Measurements from ENCODE around the gene HIC2. TPM values are rescaled to one million over a fixed set of nuclear protein-coding genes. Genes with fewer than 3 reads are reported as not detected.

HIC2 gene
- polyA plus RNA-seq, 1 of the 3 experiments (the other 2 are of a cell fraction): 1.2 TPM

- TF ChIP-seq RAD21 (IDR thresholded peaks at IDR 0.05; ENCODE audit: low read length): no peak
- no peak for TF ChIP-seq RCOR1 (IDR thresholded peaks at IDR 0.05; ENCODE audit: low read length)
- TF ChIP-seq IRF3 (IDR thresholded peaks at IDR 0.05; ENCODE audit: low read depth, low read length): no peak
These were observed 26.7 kb downstream of the HIC2 start (continued) for GRCh38 chr22:21443735-21444421.

GRCh38 chr22:21444701-21445436 is 27.7 kb downstream of the HIC2 start:
- Histone ChIP-seq H3K9me3 (no peaks in the 10 kb centered on the region), H3K4me3 (ENCODE audit: low read depth in 2 of 2, low read length in 1 of 2) (no peak overlapping the region), H3K27ac (ENCODE audit: low read depth in 2 of 2, low read length in 1 of 2) (no peak overlapping the region), H3K9ac (no peak overlapping the region), H3K36me3 (replicated peaks in 1 of 2; ENCODE audit: control insufficient read depth in 1 of 2, insufficient read depth in 2 of 2, low read length in 1 of 2) (peaks cover 0 to 27% of the 10 kb centered on the region in 2 experiments), H3K27me3 (ENCODE audit: insufficient read depth) (no peaks in the 10 kb centered on the region), H3F3A (replicated peaks; ENCODE audit: insufficient read depth) (no peaks in the 10 kb centered on the region), H3K4me2 (no peak overlapping the region), H3K9me2 (no peaks in the 10 kb centered on the region), H3K4me1 (ENCODE audit: control insufficient read depth in 1 of 2, insufficient read depth in 2 of 2, low read depth in 1 of 2, low read length in 1 of 2) (no peaks in the 10 kb centered on the region; a peak in 1 of 4 replicates), H2AFZ (ENCODE audit: low read depth) (no peak overlapping the region), H4K20me1 (ENCODE audit: insufficient read depth) (peaks cover 18% of the 10 kb centered on the region; the same call in 1 of the 2 replicates), H3K79me2 (ENCODE audit: insufficient read depth) (0 out of 2 replicates have a peak, but pooled peaks cover 5% of the 10 kb centered on the region)
- POLR2A ChIA-PET: no interaction called here
- DNase-seq: no peak
- WGBS (ENCODE audit: low lambda C conversion rate): 96% methylated on average over 22 of the region's 35 CpGs
- CTCF ChIA-PET: interaction anchor here (1.0 kb wide), 1 partner anchor 12 kb away, joined by 4 read pairs; no protein-coding TSS in a partner anchor
- no peak for TF ChIP-seq PBX3 (IDR thresholded peaks at IDR 0.05)
- TF ChIP-seq GABPA (IDR thresholded peaks at IDR 0.05; ENCODE audit: low read depth): no peak
- TF ChIP-seq RAD21 (IDR thresholded peaks at IDR 0.05; ENCODE audit: low read length): no peak
- TF ChIP-seq POLR2AphosphoS5 (IDR thresholded peaks at IDR 0.05; ENCODE audit: low read depth, low read length): no peak
- TF ChIP-seq RFX5 (IDR thresholded peaks at IDR 0.05; ENCODE audit: low read length): no peak
- no peak for TF ChIP-seq REST (IDR thresholded peaks at IDR 0.05; ENCODE audit: low read depth, low read length)
- TF ChIP-seq EZH2phosphoT487 (IDR thresholded peaks at IDR 0.05; ENCODE audit: borderline replicate concordance, low read depth): no peak
- no peak for TF ChIP-seq RXRA (IDR thresholded peaks at IDR 0.05; ENCODE audit: borderline replicate concordance, low read depth)
- no peak for TF ChIP-seq NRF1 (IDR thresholded peaks at IDR 0.05; ENCODE audit: low read depth, low read length)
